ENCODE measurements around the gene RNF44.

Gene RNF44

DNA sequence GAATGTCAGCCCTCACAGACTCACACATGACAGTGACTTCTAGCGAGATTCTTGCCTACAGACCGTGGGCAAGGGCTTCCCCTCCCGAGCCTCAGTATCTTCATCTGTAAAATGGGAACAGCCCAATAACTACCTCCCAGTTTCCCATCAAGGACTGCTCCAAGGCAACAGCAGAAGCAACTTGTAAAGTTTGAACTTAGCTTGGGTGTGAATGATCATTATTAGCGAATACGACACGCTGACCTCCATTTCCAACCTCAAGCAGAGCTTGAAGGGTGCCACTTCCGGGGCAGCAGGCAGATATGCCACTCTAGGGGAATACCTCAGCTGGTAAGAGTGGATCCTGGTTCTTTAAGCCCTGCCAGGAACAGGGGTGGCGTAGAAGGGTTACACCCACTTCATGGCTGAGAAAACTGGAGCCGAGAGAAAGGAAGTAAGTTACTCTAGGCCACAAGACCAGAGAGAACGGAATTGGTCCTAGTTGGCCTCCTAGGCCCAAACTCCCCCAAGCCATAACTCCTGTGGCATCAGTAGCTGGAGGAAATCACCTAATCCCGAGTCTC lies 2.0 kb downstream of the RNF44 start:
- no peak for DNase-seq (ENCODE audit: low read depth)

DNA sequence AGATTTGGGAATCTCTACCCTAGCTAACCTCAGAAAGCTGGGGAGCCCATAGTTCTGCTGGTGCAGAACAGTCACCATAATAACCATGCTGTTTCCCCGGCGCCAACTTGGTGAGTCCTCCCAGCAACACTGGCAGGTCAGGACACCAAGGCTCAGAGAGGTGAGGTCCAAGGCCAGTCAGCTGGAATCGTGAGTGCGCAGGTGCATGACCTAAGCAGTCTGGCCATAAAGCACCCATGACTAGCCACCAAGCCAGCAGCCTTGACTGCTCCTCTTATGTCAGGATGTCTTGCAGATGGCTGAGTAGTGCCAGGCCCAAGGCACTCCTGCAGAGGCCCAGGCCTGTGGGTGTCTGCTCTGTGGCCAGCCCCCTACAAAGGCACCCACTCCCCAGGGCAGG lies 2.6 kb downstream of the RNF44 start:
- DNase-seq (ENCODE audit: low read depth) = no peak

DNA sequence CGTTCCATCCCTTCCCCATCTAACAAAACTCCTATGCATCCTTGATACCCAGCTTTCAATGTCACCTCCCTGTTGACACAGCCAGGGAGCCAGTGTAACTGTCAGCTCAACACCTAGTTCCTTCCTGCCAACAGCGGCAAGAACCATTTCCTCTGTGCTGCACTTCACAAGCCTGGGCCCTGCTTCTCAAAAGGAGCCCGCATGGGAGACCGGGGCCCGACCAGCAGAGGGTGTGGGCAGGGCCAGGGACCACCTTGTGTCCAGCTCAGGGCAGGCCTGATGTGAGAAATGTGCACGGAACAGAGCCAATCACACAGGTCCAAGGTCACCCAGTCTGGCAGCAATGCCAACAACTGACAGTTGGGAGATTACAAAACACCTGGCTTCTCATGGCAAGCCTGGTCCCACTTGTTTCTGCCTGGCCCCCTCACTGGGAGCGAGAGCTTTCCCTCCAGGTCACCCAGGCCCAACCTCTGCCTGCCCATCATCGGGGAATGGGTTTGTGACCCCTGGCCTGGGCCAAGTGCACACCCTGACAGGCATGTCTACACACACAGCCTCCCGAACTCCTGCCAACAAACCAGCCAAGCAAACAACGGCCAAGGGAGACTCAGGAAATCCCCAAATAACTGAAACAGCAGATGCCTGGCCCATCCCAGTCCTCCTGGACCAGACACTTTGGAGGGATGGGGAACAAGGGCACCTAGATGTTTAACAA lies 3.1 kb downstream of the RNF44 start:
- DNase-seq (ENCODE audit: low read depth) = no peak

DNA sequence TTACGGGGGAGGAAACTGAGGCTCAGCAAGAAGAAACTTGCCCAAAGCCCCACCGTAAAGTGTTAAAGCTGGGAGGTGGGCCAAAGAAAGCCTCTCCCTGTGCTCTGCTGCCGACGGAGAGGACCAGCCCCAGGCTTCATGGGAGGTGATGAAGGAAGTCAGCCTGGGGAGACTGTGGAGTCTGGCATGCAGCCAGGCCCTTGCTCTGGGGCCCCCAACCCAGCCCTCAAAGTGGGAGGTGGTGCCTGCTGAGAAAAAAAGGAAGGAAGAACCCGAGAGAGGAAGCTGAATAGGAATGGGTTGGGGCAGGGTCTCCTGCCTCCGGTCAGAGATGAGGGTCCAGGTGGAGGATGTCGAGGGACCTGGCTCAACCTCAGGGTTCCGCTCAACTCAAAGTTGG lies 3.8 kb downstream of the RNF44 start:
- DNase-seq (ENCODE audit: low read depth) = no peak

DNA sequence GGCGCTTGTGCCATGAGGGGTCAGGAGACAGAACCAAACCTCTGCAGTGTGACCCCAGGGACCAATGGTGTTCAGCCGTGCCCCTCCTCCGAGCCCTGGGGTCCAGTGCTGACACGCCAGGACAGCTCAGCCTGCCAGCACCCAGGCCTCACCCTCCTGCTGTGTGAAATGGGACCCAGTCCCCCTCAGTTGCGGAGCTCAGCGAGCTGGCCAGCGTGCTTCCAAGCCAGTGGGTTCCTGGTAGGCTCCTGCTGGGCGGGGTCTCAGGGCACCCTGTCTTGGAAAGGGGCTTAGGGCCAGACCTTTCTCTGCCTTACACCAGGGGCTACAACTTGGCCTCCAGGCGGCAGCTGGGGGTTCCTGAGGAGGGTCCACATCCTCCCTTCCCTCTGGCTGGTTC lies 4.4 kb downstream of the RNF44 start:
- DNase-seq (ENCODE audit: low read depth) = no peak

GRCh38 chr5:176531902-176532493 lies 5.2 kb downstream of the RNF44 start:
- DNase-seq (ENCODE audit: low read depth) = no peak

DNA sequence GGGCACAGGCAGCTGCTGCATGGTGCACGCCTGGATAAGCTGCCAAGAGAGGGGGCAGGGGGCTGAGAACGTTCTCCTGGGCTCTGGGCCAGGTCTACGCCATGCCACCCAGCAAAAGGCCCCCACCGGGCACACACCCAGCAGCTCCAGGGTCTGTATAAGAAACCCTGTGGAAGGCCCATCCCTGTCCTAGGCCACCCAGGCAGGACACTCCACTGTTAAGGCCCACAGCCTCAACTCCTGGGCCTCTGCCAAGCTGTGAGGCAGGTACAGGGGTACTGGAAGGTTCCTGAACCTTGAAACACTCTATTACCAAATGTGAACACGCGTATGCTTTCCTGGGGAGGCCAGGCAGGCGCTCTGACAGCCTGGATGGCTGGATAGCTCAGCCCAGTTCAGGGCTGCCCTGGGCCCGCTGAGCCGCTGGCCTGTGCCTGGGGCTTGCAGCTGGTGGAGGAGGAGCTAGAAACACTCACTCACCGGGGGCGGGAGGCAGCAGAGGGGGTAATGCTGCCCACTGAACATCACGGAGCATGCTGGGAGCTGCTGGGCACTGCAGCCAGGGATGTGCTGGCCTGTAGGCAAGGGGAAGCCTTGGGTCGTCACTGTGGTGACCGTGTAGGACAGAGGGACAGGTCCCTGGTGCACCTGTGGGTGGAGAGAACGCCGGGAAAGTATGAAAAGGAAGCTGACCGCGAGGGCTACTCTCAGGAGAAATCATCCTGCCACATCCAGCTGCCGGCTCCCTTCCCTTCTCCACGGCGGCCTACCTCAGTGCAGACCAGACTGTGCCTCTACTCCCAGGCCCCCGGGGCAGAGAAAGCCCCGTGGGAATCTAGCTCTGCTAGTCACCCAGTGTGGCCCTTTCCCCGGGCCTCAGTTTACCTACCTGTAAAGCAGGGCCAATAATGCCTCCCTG lies 6.0 kb downstream of the RNF44 start:
- DNase-seq (ENCODE audit: low read depth) = no peak

DNA sequence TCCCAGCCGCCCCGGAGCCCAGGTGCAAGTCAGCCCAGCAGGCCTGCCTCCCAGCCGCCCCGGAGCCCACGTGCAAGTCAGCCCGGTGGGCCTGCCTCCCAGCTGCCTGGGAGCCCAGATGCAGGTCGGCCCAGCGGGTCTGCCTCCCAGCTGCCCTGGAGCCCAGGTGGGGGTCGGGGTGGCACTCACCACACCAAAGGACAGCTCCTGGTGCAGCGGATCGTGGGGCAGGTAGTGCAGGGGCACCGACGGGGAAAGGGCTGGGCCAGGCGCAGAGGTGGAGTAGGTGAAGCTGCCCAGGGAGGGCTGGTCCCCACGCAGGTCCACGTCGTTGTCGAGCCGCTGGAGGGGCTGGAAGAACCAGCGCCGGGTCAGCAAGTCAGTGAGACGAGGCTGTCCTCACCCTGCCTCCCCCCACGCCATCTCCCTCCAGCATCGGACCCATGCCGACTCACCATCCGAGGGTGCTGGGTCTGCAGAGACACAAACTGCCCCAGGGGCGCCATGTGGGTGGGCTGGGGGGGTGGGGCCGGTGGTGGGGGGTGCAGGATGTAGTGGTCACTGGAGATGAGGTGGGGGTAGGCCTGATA lies 6.7 kb downstream of the RNF44 start:
- DNase-seq (ENCODE audit: low read depth) = no peak

DNA sequence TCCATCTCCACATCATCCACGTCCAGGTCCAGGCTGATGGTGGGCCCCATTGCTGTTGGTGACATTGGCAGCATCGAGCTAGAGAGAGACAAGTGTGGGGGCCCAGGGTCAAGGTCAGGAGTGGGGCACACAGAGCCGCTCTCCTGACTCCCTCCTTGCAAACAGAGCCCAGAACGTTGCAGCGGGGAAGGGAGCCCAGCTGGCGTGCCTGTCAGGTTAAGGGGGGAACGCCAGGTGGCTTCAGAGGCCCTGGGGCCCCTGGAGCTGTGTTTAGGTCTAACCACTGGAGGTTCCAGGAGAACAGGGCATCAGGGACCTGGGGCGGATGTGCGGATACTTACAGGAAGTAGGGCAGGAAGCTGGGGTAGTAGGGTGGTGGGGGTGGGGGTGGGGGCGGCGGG lies 7.5 kb downstream of the RNF44 start:
- DNase-seq (ENCODE audit: low read depth) = no peak

GRCh38 chr5:176529116-176529740 lies 8.0 kb downstream of the RNF44 start:
- no peak for DNase-seq (ENCODE audit: low read depth)

GRCh38 chr5:176528761-176529115 lies 8.5 kb downstream of the RNF44 start:
- no peak for DNase-seq (ENCODE audit: low read depth)

GRCh38 chr5:176528301-176528700 lies 8.9 kb downstream of the RNF44 start:
- no peak for DNase-seq (ENCODE audit: low read depth)

GRCh38 chr5:176527246-176528222 lies 9.7 kb downstream of the RNF44 start:
- DNase-seq (ENCODE audit: low read depth) = no peak

- DNase-seq (ENCODE audit: low read depth) = no peak
Observed at GRCh38 chr5:176526462-176526861, 10.7 kb downstream of the RNF44 start.

- no peak for DNase-seq (ENCODE audit: low read depth)
Observed at GRCh38 chr5:176525677-176526076, 11.5 kb downstream of the RNF44 start.

DNA sequence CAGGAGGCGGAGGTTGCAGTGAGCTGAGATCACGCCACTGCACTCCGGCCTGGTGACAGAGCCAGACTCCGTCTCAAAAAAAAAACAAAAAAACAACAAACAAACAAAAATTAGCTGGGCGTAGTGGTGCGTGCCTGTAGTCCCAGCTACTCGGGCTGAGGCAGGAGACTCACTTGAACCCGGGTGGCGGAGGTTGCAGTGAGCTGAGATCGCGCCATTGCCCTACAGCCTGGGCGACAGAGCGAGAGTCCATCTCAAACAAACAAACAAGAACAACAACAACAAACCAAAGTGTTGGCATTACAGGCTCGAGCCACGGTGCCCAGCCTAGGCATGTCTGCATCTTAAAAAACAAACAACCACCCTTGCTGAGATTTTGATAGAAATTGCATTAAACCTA lies 12.2 kb downstream of the RNF44 start:
- no peak for DNase-seq (ENCODE audit: low read depth)

DNA sequence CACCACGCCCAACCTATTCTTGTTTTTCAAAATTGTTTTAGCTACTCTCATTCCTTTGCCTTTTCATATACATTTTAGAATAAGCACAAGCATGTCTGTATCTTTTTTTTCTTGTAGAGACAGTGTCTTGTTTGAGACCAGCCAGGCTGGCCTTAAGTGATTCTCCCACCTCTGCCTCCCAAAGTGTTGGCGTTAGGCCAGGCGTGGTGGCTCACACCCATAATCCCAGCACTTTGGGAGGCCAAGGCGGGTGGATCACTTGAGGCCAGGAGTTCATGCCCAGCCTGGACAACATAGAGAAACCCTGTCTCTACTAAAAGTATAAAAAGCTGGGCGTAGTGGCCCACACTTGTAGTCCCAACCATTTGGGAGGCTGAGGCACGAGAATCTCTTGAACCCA lies 13.1 kb downstream of the RNF44 start:
- no peak for DNase-seq (ENCODE audit: low read depth)

- no peak for DNase-seq (ENCODE audit: low read depth)
Observed at GRCh38 chr5:176521699-176522263, 15.4 kb downstream of the RNF44 start.

DNA sequence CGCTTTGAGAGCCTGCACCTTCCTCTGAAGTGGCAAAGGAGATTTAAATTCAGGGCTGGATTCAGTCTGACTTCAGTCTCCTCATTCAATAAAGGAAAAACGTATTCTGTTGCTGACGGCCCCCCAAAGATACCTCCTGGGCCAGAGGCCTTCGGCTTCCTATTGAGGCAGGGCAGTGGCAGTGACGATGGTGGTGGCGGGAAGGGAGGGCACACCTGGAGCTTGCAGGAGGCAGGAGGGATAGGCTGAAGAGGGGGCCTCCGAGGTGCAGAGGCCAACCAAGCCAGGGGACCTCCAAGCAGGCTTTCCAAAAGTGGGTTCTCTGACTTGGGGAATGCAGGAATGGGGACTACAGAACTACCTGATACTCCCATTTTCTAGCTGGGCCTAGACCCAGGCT lies 15.9 kb downstream of the RNF44 start:
- no peak for DNase-seq (ENCODE audit: low read depth)

Measured in stimulated activated CD4-positive, alpha-beta T cell treated with anti-CD3 and anti-CD28 coated beads, Interleukin-2, amount 100 ng/mL, for 4 hours (primary cell).